HG02870 (cell line): Measurements from ENCODE around the gene CAVIN1.
A peak's percentile ranks its signal among the peaks of the same experiment; 100 is the strongest.
"Not testable (repeated sequence)": the region's sequence is repeated elsewhere in the genome, so short reads cannot be mapped to it uniquely, and the experiment has no call there.

Source experiments
- ATAC-seq: cut with Tn5 transposase; IDR thresholded peaks from one replicate; pipeline ENCODE4 v1.9.1; 2021; ENCODE audit warnings: mild to moderate bottlenecking, moderate library complexity; ENCODE audit not compliant: unreplicated experiment

The CAVIN1 gene

DNA sequence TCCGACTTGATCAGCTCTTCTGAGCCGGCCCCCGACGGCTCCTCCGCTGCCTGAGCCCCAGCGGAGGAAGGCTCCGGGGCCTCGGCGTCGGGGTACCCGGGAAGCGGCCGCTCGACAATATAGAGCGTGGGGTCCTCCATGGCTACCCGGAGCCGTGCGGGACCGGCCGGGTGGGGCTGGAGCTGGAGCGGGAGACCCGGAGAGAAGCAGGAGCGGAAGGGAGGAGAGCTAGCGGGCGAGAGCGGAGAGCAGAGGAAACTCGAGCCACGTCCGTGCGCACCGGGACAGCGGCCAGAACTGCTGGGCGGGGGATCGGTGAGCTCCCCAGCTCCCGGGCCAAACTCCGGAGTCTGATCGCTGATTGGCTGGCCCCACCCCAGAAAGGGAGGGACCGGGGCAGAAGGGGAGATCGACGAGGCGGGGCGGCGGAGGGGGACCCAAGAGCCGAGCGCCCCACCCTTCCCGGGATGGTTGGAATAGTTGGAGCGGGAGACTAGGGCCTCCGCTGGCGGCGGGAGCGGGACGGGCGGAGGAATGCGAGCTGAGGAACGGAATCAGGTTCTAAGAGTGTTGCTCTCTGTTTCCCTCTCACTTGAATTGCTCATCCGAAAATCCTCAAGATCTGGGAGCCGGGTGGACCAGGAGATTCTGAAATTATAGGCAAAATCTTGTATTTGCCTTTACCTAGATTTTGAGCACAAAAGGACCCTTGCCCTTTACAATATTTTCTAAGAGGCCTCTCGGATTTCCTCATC lies at the start of gene CAVIN1:
Gene CAVIN1, minus strand, starts transcription at position 299 of the 755 bp plus-strand sequence. Its CDS starts 159 bp downstream, at position 140.
- no peak for ATAC-seq

DNA sequence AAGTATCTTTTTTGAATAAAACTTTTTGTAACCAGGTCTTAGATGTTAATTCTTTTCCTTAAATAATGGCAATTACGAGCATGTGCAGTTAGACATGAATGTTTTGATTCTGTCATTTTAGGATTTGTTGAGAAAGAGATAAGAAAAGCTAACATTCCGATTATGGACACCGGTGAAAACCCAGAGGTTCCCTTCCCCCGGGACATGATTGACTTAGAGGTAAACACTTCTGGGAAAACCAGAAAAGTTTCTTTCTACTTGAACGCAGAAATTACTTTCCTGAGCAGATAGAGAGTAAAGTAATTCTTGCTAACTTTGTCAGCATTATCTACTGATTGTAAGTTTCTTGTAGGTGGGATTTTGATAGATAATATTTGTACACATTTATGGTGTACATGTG lies 44.8 kb upstream of the CAVIN1 start:
- no peak for ATAC-seq

DNA sequence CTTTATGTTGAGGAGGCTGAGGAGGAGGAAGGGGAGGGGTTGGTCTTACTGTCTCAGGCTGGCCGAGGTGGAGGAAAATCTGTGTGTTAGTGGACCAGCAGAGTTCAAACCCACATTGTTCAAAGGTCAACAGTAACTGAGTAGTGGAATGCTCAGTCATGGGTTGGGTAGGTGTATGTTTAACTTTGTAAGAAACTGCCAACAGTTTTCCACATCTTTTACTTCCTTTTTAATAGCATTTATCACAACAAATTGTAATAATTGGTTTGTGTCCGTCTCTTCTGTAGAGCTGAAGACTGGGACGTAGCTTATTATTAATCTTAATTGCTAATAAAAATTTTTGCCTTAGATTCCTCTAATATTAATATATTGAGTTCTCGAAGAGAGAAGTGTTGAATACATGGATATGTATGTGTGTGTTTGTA lies 40.9 kb upstream of the CAVIN1 start:
- no peak for ATAC-seq

DNA sequence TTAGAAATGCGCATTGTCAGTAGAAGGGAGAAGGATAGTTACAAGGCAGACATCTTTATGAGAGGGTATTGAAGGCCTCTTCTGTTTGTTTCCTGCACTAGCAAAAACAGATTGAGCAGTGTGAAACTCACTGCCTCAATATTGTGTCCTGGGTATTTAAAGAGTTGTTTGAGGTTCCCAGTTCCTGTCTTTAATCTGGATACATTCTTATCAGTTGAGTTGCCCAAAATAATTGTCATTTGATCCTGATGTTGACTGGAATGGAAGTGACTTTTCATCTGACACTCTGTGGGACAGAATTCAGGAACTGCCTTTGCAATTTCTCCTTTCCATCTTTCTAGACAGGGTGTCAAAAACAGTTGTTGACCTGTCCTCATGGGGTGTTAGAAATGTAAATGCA lies 37.3 kb upstream of the CAVIN1 start:
- ATAC-seq: no peak

- no peak for ATAC-seq
These were observed 36.8 kb upstream of the CAVIN1 start for GRCh38 chr17:42459801-42460281.

DNA sequence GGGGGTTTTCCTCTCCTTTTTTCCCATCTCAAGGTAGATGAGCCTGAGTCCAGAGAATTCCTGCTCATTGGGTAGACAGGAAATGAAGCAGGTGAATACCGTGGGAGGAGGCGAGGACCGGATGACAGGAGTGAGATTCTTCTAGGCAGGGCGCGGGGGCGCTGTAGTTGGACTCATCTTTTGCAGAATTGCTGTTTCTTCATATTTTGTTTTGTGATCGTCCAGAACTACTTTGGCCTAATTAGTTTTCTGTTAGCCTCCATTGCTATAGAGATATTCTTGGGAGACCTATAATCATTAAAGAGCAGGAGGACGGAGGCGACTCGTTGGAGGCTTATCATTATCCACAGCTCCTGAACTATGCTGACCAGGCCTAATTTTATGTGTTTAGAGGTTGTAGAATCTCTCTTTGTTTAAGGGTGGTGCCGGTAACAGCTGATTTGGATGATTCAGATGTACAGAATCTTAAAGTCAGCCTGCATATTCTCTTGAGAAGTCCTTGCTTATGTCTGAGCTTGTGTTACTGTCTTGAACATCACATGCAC lies 36.3 kb upstream of the CAVIN1 start:
- ATAC-seq: no peak

- peak; percentile 67 for ATAC-seq
These were observed 35.6 kb upstream of the CAVIN1 start, which contains the start of gene ATP6V0A1 for GRCh38 chr17:42458497-42459255. Gene ATP6V0A1, plus strand, starts transcription at chr17:42458878. Its CDS starts 2,017 bp downstream, at chr17:42460895.

DNA sequence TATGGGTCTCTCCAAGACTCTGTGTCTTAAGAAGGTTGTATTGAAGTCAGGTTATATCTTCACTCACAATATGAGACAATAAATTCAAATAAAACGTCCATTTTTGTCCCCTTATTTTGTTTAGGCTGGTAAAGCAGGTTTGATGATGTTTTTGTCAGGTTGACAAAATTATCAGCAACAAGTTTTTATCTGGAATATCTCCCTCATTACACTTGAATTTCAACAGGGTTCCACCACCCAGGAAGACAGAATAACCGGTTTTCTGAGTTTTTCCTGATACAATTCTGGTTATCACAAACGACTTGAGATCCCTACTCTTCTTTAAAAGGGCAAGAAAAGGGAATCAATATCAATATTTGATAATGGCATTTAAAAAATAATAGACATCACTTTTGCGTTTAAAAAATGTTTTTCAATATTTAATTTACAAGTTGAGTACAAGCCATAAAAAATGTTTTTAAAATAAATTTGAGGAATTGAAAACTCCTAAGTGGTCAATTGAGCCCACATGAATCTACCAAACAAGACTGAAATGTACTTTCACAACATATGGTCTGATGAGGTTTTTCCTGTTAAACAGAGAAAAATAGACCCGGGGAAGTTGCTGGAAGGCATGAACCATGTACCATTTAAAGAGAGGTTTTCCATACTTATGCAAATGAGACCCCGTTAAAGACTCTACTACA lies 34.2 kb upstream of the CAVIN1 start:
- ATAC-seq: no peak

- ATAC-seq: no peak
These were observed 33.4 kb upstream of the CAVIN1 start for GRCh38 chr17:42456223-42457106.

GRCh38 chr17:42454987-42455386 lies 31.9 kb upstream of the CAVIN1 start:
- ATAC-seq: not testable (repeated sequence)

GRCh38 chr17:42453439-42453838 lies 30.4 kb upstream of the CAVIN1 start:
- no peak for ATAC-seq

DNA sequence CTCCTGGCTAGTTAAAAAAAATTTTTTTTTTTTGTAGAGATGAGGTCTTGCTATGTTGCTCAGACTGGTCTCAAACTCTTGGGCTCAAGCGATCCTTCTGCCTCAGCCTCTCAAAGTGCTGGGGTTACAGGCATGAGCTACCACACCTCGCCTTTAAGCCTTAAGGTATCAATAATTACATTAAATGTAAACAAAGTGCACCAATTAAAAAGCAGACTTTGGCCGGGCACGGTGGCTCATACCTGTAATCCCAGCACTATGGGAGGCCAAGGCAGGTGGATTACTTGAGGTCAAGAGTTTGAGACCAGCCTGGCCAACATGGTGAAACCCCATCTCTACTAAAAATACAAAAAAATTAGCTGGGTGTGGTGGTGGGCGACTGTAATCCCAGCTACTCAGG lies 28.2 kb upstream of the CAVIN1 start:
- not testable (repeated sequence) for ATAC-seq

- not testable (repeated sequence) for ATAC-seq
These were observed 26.8 kb upstream of the CAVIN1 start for GRCh38 chr17:42449838-42450237.

- ATAC-seq: not testable (repeated sequence)
These were observed 26.1 kb upstream of the CAVIN1 start for GRCh38 chr17:42449176-42449575.

DNA sequence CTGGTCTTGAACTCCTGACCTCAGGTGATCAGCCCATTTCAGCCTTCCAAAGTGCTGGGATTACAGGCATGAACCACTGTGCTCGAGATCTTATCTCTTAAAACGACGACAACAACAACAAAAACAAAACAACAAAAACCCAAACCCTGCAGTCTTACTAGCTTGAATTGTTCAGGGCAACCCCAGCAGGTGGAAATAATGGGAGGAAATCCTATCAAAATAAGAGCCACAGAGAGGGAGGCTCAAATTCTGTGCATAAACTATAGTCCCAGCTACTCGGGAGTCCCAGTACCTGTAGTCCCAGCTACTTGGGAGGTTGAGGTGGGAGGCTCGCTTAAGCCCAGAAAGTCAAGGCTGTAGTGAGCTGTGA lies 19.1 kb upstream of the CAVIN1 start:
- ATAC-seq: no peak

GRCh38 chr17:42441371-42442195 lies 18.5 kb upstream of the CAVIN1 start:
- ATAC-seq: no peak

- ATAC-seq: no peak
These were observed 15.8 kb upstream of the CAVIN1 start for GRCh38 chr17:42438600-42439567.

DNA sequence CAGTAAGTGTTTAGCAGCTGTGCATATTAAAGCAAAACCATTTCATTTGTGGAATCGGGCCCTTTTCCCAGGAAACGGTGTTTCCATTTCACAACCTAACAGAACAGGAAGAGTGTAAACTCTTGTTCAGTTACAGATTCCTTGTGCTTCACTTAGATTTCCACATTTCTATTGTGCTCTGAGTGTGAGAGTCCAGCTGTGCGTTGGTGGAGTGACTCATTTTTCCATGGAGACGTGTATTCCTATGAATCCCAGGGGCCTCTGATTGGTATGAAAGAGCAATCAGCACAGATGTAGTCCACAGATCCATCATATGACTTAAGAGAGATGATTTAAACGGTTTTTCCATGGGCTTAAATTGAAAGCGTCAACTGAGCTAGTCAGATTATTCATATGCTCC lies 13.3 kb upstream of the CAVIN1 start:
- ATAC-seq: no peak
